HG03108 (cell line): ENCODE data around the gene NPAS1.
"Not testable (repeated sequence)": the region's sequence is repeated elsewhere in the genome, so short reads cannot be mapped to it uniquely, and the experiment has no call there.

Experiments used
- ATAC-seq: cut with Tn5 transposase; IDR thresholded peaks from one replicate; pipeline ENCODE4 v1.9.1; 2021; ENCODE audit warnings: moderate library complexity; ENCODE audit not compliant: unreplicated experiment

NPAS1 gene

GRCh38 chr19:47074621-47075020, 55.0 kb downstream of the NPAS1 start:
- ATAC-seq: no peak

- ATAC-seq: no peak
These were observed 55.7 kb downstream of the NPAS1 start for GRCh38 chr19:47075179-47075810.

GRCh38 chr19:47075941-47076340, 56.3 kb downstream of the NPAS1 start:
- no peak for ATAC-seq

GRCh38 chr19:47078351-47078750, 58.7 kb downstream of the NPAS1 start:
- not testable (repeated sequence) for ATAC-seq

- ATAC-seq: no peak
These were observed 61.5 kb downstream of the NPAS1 start for GRCh38 chr19:47081095-47081494.

- ATAC-seq: no peak
These were observed 62.9 kb downstream of the NPAS1 start for GRCh38 chr19:47082493-47082892.

- no peak for ATAC-seq
These were observed 65.3 kb downstream of the NPAS1 start for GRCh38 chr19:47084879-47085439.

- ATAC-seq: no peak
These were observed 66.6 kb downstream of the NPAS1 start for GRCh38 chr19:47086280-47086679.

- no peak for ATAC-seq
These were observed 70.2 kb downstream of the NPAS1 start for GRCh38 chr19:47089767-47090350.

- no peak for ATAC-seq
These were observed 73.6 kb downstream of the NPAS1 start for GRCh38 chr19:47093254-47093653.

GRCh38 chr19:47093841-47094240, 74.2 kb downstream of the NPAS1 start:
- ATAC-seq: peak; percentile 59

- no peak for ATAC-seq
These were observed 75.2 kb downstream of the NPAS1 start for GRCh38 chr19:47094557-47095475.
